Adrenal gland (tissue), 12 donors: Measurements from ENCODE around the gene CCNT2. TPM values are rescaled to one million over a fixed set of nuclear protein-coding genes. Genes with fewer than 3 reads are reported as not detected.
"Not testable (repeated sequence)": the region's sequence is repeated elsewhere in the genome, so short reads cannot be mapped to it uniquely, and the experiment has no call there.

Experiments
- DNase-seq, 7 donors: peaks; one replicate each; pipeline ENCODE4 v3.0.0-alpha.2; 2019 to 2020
- H3K27ac ChIP-seq, 5 donors: fragments of 200-600 bp; sonication (generic) in 4 of 5; 1 replicate in 3 of 5; 2 replicates in 2 of 5; pipeline versions ENCODE4 v1.5.1 to v1.8.0; 2016 to 2020; ENCODE audit warnings: mild to moderate bottlenecking in 1 of 5
- H3K27me3 ChIP-seq: fragments of 200-600 bp; 2 replicates; pipeline ENCODE4 v1.8.0; 2021
- H3K36me3 ChIP-seq, 2 donors: fragments of 200-600 bp; replicated peaks in 1 of 2; 1 replicate in 1 of 2; 2 replicates in 1 of 2; pipeline versions ENCODE4 v1.5.1 to v1.8.0; 2018 to 2022
- H3K4me1 ChIP-seq, 2 donors: fragments of 200-600 bp; replicated peaks in 1 of 2; 1 replicate in 1 of 2; 2 replicates in 1 of 2; pipeline versions ENCODE4 v1.5.1 to v1.8.0; 2018 to 2021
- H3K4me3 ChIP-seq, 4 donors: fragments of 200-600 bp; sonication (generic) in 3 of 4; one replicate each; pipeline ENCODE4 v1.5.1; 2016 to 2018
- H3K9me3 ChIP-seq, 3 donors: fragments of 200-600 bp; sonication (generic) in 1 of 3; replicated peaks in 1 of 3; 1 replicate in 2 of 3; 2 replicates in 1 of 3; pipeline versions ENCODE4 v1.5.1 to v1.8.0; 2016 to 2021
- POLR2A ChIP-seq, 2 donors: fragments of 450-650 bp; IDR thresholded peaks; one replicate each; pipeline ENCODE4 v1.6.1; 2017; ENCODE audit warnings: antibody characterized with exemption in 2 of 2, mild to moderate bottlenecking in 2 of 2, moderate library complexity in 1 of 2
- WGBS, 4 donors: extraction: QIAGEN DNeasy Blood & Tissue Kit in 2 of 4; methylation state at CpG; one replicate each; pipeline versions ENCODE4 v1.1.5 to v1.1.7; 2013 to 2017; 5-methylcytosine and 5-hydroxymethylcytosine counted together
- intact Hi-C, 2 donors: fragments of 100-400 bp; cut with DNase I; formaldehyde crosslinking; loops; one replicate each; pipeline versions ENCODE4 v1.14.1 to v1.15.0; 2022 to 2023
- polyA plus RNA-seq, 3 donors: library from polyadenylated mRNA; stranded (reverse); fragments of 200-250 nt in 2 of 3; fragments of 350-450 nt in 1 of 3; fragmentation: Illumina TruSeq in 1 of 3; extraction: RNeasy Lipid Tissue Mini Kit (QIAGEN cat#74804) in 1 of 3; gene quantifications; one replicate each; pipeline ENCODE4 v1.2.3, GENCODE V29; 2013 to 2014
- total RNA-seq, 9 donors: library from RNA; depleted of rRNA in 4 of 9; stranded (reverse); fragments of >200 nt in 4 of 9; fragments of 120-200 nt in 1 of 9; fragmentation: NEBNext Ultra II Directional in 1 of 9; extraction: Animal tissue kit (Norgen Biotek cat#: 25700) in 1 of 9; gene quantifications; one replicate each; pipeline versions ENCODE4 v1.1.0 to v1.2.4, GENCODE V29; 2013 to 2023
- TF ChIP-seq, protein P1 (sequence below), 6 experiments: fragments of 450-650 bp in 4 of 6; fragments of 200-600 bp in 2 of 6; sonication (generic) in 1 of 6; IDR thresholded peaks; 1 replicate in 5 of 6; 2 replicates in 1 of 6; pipeline versions ENCODE4 v1.5.1 to v1.8.0; 2016 to 2021; ENCODE audit warnings: antibody characterized with exemption in 6 of 6, mild to moderate bottlenecking in 2 of 6, moderate library complexity in 1 of 6
- donor health status: healthy with polysubstance abuse.
- donor health status: Bipolar disorder and iron deficiency.
- donor health status: DM: yes; HTN: yes; CAD: no.
- donor health status: DM: no; HTN: no; CAD: no.
- donor health status: DM: no; HTN: no; CAD: no.
- donor health status: DM: yes; HTN: yes; CAD: no.

The CCNT2 gene
- total and polyA plus RNA-seq, 12 donors: 7.7 to 47.5 (median 27.2) TPM

GRCh38 chr2:134955744-134956143, 37.1 kb downstream of the CCNT2 start:
- Histone ChIP-seq H3K27me3 (no peaks in the 10 kb centered on the region), H3K27ac (no peak overlapping the region), H3K4me3 (no peak overlapping the region), H3K36me3 (peaks cover 0 to 49% of the 10 kb centered on the region in 2 donors), H3K9me3 (no peaks in the 10 kb centered on the region), H3K4me1 (no peaks in the 10 kb centered on the region)
- intact Hi-C loops: no loop called here
- no peak for DNase-seq
- 33 to 96% (median 52%) methylated on average over 1 of the region's 1 CpG for WGBS, 4 donors
- no peak for TF ChIP-seq POLR2A (IDR thresholded peaks at IDR 0.05)
- TF ChIP-seq, protein P1, sequence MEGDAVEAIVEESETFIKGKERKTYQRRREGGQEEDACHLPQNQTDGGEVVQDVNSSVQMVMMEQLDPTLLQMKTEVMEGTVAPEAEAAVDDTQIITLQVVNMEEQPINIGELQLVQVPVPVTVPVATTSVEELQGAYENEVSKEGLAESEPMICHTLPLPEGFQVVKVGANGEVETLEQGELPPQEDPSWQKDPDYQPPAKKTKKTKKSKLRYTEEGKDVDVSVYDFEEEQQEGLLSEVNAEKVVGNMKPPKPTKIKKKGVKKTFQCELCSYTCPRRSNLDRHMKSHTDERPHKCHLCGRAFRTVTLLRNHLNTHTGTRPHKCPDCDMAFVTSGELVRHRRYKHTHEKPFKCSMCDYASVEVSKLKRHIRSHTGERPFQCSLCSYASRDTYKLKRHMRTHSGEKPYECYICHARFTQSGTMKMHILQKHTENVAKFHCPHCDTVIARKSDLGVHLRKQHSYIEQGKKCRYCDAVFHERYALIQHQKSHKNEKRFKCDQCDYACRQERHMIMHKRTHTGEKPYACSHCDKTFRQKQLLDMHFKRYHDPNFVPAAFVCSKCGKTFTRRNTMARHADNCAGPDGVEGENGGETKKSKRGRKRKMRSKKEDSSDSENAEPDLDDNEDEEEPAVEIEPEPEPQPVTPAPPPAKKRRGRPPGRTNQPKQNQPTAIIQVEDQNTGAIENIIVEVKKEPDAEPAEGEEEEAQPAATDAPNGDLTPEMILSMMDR (IDR thresholded peaks at IDR 0.05): no peak

DNA sequence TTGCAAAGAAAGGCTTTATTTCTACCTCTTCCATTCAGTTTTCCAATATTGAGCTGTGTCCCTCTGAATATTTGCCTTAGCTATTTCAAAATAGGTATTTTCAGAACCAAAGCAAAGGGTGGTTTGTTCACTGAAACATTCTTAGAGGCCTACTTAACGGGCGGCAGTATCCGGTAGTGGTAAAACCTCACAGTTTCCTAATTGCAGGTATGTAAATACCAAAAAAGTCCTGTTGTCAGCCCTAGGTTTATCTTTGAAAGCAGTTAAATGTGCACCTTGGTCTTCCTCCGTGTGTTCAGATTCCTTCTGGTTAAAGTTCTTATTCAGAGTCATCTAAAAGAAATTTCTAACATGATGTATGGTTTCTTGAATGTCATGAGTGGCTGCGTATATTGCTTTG, 38.9 kb downstream of the CCNT2 start:
- peaks cover 0 to 44% of the 10 kb centered on the region in 2 donors for H3K36me3 ChIP-seq
- no peak overlapping the region for H3K27ac ChIP-seq
- no peaks in the 10 kb centered on the region for H3K27me3 ChIP-seq
- intact Hi-C loops: no loop called here
- H3K9me3 ChIP-seq: no peaks in the 10 kb centered on the region
- H3K4me3 ChIP-seq: no peak overlapping the region
- no peak for DNase-seq
- TF ChIP-seq, protein P1 (IDR thresholded peaks at IDR 0.05): no peak
- no peak for TF ChIP-seq POLR2A (IDR thresholded peaks at IDR 0.05)
- no peaks in the 10 kb centered on the region for H3K4me1 ChIP-seq
- WGBS, 4 donors: 90 to 99% (median 95%) methylated on average over 5 of the region's 5 CpGs

- H3K9me3 ChIP-seq, H3K27me3 ChIP-seq, H3K4me1 ChIP-seq, H3K36me3 ChIP-seq, H3K27ac ChIP-seq, intact Hi-C loops, H3K4me3 ChIP-seq: not testable (repeated sequence)
- 61 to 76% (median 68%) methylated on average over 7 to 10 of the region's 10 CpGs for WGBS, 4 donors
- DNase-seq: peak in 1 of 7 donors; percentile 10
Observed at GRCh38 chr2:134967166-134967565, 48.5 kb downstream of the CCNT2 start.

DNA sequence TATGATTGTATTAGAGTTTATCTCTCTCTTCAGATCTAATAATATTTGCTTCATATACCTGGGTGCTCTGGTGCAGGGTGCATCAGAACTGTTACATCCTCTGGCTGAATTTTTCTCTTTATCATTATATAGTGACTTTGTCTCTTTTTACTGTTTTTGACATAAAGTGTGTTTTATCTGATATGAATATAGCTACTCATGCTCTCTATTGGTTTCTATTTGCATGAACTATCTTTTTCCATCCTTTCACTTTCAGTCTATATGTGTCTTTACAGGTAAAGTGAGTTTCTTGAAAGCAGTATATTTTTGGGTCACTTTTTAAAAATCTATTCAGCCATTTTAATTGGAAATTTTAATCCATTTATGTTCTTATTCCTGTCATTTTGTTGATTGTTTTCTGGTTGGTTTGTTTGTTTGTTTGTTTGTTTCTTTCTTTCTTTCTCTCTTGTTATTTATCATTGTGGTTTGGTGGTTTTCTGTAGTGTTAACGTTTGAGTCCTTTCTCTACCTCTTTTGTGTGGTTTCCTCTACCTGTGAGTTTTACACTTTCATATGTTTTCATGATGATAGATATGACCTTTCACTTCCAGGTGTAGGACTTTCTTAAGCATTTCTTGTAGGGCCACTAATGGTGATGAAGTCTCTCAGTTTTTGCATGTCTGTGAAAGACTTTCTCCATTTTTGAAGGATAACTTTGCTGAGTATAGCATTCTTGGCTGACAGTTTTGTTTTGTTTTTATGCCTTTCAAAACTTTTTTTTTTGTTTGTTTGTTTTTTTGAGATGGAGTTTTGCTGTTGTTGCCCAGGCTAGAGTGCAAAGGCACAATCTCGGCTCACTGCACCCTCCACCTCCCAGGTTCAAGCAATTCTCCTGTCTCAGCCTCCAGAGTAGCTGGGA, 54.9 kb downstream of the CCNT2 start:
- Histone ChIP-seq H3K4me3 (no peak overlapping the region), H3K4me1 (no peaks in the 10 kb centered on the region), H3K9me3 (no peaks in the 10 kb centered on the region), H3K27me3 (no peaks in the 10 kb centered on the region), H3K27ac (no peak overlapping the region), H3K36me3 (no peaks in the 10 kb centered on the region)
- no peak for DNase-seq
- 72 to 89% (median 77%) methylated on average over 2 of the region's 2 CpGs for WGBS, 4 donors
- TF ChIP-seq, protein P1 (IDR thresholded peaks at IDR 0.05): no peak
- intact Hi-C loops: no loop called here
